LNCAP (cell line): ENCODE measurements around the gene TMEM245.

Experiments used
- CTCF ChIP-seq: fragments of 450-650 bp; IDR thresholded peaks from 2 replicates; pipeline ENCODE4 v1.5.1; 2017; ENCODE audit warnings: mild to moderate bottlenecking

Gene TMEM245

GRCh38 chr9:109097146-109097545 is 22.6 kb downstream of the TMEM245 start:
- no peak for TF ChIP-seq CTCF

- no peak for TF ChIP-seq CTCF
These were observed 24.4 kb downstream of the TMEM245 start for GRCh38 chr9:109095321-109095720.

- TF ChIP-seq CTCF = no peak
These were observed 25.5 kb downstream of the TMEM245 start for GRCh38 chr9:109094268-109094667.

GRCh38 chr9:109092587-109092986 is 27.2 kb downstream of the TMEM245 start:
- TF ChIP-seq CTCF = no peak

- no peak for TF ChIP-seq CTCF
These were observed 27.6 kb downstream of the TMEM245 start for GRCh38 chr9:109092051-109092580.

- no peak for TF ChIP-seq CTCF
These were observed 31.5 kb downstream of the TMEM245 start for GRCh38 chr9:109088221-109088620.

GRCh38 chr9:109087795-109088194 is 32.0 kb downstream of the TMEM245 start:
- TF ChIP-seq CTCF = no peak

GRCh38 chr9:109086221-109086620 is 33.5 kb downstream of the TMEM245 start:
- TF ChIP-seq CTCF = no peak
